ENCODE data around the gene CARHSP1.
"Not testable (repeated sequence)": the region's sequence is repeated elsewhere in the genome, so short reads cannot be mapped to it uniquely, and the experiment has no call there.

The CARHSP1 gene

GRCh38 chr16:8853150-8853549 lies 15.7 kb downstream of the CARHSP1 start:
- no peak for DNase-seq

GRCh38 chr16:8852534-8852933 lies 16.3 kb downstream of the CARHSP1 start:
- DNase-seq: no peak

DNA sequence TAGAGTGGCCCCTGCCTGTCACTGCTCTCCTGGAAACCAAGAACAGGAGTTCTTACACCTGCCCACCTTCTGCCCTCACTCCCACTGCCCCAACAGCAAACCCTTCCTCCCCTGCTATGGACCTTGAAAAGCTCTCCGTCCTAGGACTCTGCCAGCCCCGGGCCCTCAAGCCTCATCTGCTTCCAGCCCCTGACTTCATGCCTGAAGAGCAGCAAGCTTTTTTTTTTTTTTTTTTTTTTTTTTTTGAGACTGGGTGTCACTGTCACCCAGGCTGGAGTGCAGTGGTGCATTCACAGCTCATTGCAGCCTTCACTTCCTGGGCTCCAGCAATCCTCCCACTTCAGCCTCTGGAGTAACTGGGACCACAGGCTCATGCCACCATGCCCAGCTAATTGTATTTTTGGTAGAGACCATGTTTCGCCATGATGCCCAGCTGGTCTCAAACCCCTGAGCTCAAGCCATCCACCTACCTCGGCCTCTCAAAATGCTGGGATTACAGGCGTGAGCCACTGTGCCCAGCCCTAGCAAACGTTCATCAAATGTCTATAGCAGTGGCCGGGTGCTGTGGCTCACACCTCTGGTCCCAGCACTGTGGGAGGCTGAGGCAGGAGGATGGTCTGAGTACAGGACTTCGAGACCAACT lies 16.9 kb downstream of the CARHSP1 start:
- no peak for DNase-seq

DNA sequence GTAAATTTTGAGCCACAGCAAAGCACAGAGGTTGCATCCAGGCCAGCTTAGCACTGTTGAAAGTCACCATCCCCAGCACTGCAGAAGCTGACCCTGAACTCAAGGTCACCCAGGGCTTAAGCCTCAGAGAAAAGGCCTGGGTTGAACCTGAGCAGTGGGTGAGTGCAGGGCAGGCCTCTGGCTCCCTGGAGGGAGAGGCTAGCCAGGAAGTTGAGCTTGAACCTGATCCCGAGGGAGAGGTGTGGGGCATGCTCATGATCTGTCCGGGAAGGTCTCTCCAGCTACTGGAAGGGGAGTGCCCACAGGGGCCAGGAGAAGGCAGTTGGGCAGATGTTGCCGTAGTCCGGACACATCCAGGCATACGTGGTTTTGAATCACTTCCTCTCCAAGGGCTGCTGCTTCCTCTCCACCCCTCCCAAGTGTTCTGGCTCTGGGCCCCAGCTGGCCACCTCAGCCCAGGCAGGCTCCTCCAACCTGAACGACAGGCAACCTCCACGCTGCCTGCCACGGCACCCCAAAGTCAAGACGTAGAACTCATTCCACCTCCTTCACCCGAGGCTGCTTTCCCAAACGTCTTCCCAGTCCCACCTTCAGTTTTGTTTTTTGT lies 18.4 kb downstream of the CARHSP1 start:
- no peak for DNase-seq

GRCh38 chr16:8849411-8850011 lies 19.3 kb downstream of the CARHSP1 start:
- no peak for DNase-seq

DNA sequence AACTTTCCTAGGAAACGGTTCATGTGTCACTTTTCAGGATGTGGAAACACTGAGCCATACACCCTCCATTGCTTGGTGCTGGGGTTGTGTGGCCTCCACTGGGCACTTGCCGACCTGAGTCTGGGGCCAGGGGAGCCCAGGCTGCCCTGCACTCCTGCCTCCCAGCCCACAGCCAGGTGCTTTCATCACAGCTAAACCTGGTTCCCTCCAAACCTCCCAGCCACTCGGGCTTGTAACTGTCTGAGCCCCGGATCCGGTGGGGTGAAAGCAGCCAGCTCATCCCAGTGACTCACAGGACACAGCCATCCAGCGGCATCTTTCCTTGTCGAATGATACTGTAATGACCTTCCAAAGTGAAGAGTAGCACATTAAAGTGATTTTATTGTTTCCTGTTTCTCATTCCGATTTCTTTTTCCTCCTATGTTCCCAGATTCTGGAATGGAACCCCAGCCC lies 19.8 kb downstream of the CARHSP1 start:
- DNase-seq: no peak

DNA sequence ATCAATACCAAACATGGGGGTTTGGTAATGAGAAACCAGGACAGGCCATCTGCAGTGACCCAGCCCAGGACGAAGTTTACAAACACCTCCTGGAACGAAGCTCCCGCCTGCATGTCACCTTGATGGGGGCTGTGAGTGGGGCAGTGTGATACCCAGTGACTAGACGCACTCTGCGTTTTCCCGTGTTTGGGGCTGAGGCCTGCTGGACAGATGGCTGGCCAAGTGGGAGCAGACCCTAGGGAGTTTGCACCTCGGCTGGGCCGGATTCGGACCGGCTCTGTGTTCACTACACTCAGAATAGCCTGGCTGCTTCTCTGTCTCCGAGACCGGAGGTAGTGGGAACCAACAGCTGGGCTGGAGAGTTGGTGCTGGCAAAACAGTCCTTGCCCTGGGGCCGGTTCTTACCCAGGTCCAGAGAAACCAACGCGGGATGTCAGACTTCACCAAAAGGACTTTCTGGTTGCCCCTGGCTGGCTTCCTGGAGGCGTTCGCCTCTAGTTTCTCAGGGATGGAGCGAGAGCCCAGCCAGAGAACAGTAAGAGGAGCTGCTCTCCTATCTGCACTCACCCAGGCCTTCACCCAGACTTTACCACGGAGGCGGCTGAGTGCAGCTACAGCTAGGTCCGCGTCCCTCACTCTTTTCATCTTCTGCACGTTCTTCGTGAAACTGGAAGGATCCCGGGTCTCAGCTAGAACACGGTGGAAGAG lies 20.4 kb downstream of the CARHSP1 start:
- DNase-seq: no peak

DNA sequence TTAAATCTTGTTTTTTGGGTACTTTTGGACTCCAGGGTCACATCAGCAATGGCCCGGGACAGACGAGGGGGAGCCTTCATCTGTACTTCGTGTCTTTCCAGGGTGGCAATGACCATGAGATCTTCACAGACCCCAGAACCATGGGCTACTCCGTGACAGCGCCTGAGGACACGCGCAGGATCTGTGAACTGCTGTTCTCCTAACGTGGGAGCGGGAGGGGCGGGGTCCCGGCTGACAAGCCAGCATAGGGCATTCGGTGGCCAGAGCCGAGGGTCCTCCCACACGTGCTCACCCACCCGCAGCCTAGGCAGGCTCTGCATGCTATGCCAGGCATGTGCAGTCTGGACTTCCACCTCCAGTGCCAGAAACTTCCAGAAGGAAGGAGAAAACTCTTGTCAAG lies 21.2 kb downstream of the CARHSP1 start:
- no peak for DNase-seq

GRCh38 chr16:8847145-8847544 lies 21.7 kb downstream of the CARHSP1 start:
- no peak for DNase-seq

DNA sequence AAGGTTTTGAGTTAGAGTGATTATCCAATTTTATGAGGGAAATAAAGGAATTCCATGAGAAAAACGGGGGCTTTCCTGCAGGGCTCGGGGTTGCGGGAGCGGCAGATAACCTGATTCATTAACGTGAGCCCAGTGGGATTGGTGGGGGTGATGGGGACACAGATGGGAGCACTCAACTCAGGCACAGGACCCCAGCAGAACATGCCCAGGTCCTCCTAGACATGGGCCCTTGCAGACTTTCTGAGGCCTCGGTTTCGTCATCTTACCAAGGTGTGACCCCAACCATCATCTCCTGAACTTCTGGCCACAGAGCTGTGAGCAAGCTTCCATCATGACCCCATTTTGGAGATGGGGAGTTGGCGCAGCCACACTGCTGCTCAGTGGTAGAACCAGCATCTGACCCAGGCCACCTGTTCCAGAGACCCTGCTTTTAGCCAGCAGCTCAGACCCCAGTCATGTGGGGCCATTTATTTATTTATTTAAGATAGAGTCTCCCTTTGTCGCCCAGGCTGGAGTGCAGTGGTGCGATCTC lies 22.3 kb downstream of the CARHSP1 start:
- no peak for DNase-seq

DNA sequence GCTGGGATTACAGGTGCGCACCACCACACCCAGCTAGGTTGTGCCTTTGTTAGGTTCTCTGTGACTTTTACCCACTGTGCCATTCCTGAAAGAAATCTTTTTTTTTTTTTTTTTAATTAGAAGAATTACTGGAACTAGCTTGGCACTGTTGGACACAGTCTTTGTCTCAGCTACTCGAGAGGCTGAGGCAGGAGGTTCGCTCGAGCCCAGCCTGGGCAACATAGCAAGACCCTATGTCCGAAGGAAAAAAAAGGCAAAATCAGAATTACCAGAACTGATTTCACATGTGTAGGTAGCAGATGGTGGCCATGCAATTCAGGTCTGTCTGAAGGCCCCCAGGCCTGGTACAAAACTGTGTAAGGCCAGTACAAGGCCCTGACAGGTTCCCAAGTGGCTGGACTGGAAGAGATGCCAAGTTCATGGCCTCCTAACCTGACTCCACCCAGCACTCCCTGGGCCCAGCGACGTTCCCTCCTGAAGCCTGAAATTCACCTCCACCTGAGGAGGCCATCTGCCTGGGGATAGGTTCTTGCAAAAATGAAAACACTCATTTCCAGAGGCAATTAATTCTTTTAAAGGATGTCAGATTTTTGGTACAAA lies 23.0 kb downstream of the CARHSP1 start:
- DNase-seq: no peak

DNA sequence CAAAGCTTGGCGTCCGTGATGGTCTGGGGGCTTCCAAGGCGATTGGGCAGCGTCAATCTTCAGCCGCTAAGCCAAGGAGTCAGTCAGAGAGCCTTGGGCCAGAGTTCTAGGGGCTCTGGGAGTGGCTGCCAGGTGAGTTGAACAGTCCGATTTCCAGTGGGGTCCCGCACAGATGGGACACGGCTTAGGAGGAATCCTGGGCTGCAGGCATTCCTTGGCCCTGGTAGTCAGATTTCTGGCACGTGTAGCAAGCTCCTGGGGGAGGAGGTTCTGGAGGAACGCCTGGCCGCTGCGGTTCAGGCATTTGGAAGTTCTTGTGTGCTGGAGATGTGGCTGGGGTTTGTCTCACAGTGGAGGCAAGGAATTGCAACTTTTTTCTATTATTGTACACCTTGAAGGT lies 25.5 kb downstream of the CARHSP1 start:
- not testable (repeated sequence) for DNase-seq

DNA sequence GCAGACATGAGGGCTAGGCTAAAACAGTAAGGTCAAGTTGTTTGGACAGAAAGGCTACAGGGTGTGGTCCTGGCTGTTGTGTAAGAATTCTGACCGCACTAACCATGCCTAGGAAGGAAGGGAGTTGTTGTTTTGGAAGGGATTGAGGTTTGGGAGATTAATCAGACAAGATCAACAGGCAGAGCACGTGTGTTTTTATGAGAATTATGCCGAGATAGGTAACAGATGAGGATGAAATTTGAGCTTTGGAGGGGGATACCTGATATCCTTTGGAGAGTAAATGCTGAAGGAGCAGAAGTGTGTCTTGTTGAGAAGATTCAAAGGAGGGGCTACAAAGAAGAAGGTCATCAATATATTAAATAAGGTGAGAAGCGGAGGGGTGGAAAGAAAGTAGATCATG lies 26.8 kb downstream of the CARHSP1 start:
- DNase-seq: not testable (repeated sequence)

- DNase-seq: not testable (repeated sequence)
Measured at GRCh38 chr16:8837594-8837993, 31.2 kb downstream of the CARHSP1 start.

GRCh38 chr16:8836797-8837196 lies 32.0 kb downstream of the CARHSP1 start:
- not testable (repeated sequence) for DNase-seq

DNA sequence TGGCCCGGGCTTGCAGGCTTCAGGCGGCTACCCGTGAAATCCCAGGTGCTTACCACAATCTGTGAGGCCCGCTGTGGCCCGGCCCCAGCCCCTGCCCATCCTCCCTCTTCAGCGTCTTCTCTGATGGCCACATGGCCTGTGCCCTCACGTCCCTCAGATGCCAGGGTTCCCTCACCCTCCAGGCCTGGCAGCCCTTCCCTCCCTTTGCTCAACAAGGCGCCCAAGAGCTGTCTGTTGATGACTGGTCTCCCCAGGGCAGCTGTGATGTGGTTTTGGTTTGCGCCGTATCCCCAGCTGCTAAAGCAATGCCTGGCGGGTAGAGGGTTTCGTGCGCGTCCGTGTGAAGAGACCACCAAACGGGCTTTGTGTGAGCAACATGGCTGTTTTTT lies 36.1 kb downstream of the CARHSP1 start:
- no peak for DNase-seq

DNA sequence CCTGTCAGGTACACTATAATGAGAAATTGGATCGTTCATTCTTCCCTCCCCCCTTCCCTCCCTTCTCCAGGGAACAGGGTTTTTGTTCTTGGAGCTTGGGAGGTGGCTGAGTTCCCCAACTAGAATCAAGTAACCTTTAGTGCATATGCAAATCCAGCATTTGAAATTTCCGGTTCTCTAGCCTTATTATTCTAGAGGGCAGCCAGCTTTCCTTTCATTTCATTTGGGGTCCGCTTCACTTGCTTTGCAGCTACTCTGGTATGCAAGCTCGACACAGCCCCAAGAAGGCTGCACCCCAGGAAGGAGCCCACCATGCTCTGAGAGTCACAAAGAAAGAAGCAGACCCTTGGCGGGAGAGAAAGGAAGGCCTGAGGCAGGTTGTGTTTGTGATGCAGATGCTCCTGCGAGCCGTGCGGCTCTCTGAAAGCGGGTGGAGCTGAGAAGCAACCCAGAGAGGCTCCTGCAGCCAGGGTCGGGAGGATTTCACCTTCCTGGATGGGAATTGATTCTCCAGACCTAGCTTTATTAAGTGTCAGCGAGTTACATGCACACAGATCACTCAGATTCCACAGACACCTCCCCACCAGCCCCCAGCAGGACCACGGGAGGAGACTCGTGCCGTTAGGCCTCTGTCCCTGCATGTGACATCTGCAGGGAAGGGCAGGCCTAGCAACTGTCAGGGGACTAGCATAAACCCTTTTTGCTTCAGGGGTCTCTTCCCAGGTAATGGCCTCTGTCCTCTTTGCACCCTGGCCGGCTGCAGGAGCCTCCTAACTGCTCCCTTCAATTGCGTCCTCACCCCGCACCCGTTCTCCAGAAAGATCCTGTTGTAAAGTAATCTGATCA lies 36.7 kb downstream of the CARHSP1 start:
- no peak for DNase-seq

GRCh38 chr16:8831450-8831849 lies 37.4 kb downstream of the CARHSP1 start:
- DNase-seq: no peak

- DNase-seq: no peak
Measured at GRCh38 chr16:8828541-8829165, 40.2 kb downstream of the CARHSP1 start.

- no peak for DNase-seq
Measured at GRCh38 chr16:8826278-8826879, 42.4 kb downstream of the CARHSP1 start.

DNA sequence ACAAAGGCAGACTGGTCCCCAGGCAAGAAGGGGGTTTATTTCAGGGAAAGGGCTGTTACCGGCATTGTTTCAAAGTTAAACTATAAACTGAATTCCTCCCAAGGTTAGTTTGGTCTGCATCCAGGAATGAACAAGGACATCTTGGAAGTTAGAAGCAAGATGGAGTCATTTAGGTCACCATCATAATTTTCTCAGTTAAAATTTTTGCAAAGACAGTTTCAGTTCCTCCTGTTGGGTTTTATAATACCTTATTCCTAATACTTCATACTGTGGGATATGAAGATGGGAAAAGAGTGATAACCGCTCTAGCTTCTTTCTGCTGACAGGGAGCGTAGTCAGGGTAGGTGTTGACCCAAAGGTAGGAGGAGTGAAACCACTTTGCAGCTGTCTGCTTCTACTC lies 46.4 kb downstream of the CARHSP1 start:
- no peak for DNase-seq

All from SIG-M5 (cell line).